Left forelimb (tissue), 1 donor: Measurements from ENCODE around the gene EED.
"Not testable (repeated sequence)": the region's sequence is repeated elsewhere in the genome, so short reads cannot be mapped to it uniquely, and the experiment has no call there.

Experiments used
- DNase-seq: peaks from one replicate; pipeline ENCODE4 v3.0.0-alpha.2; 2018; ENCODE audit warnings: low spot score

EED gene

DNA sequence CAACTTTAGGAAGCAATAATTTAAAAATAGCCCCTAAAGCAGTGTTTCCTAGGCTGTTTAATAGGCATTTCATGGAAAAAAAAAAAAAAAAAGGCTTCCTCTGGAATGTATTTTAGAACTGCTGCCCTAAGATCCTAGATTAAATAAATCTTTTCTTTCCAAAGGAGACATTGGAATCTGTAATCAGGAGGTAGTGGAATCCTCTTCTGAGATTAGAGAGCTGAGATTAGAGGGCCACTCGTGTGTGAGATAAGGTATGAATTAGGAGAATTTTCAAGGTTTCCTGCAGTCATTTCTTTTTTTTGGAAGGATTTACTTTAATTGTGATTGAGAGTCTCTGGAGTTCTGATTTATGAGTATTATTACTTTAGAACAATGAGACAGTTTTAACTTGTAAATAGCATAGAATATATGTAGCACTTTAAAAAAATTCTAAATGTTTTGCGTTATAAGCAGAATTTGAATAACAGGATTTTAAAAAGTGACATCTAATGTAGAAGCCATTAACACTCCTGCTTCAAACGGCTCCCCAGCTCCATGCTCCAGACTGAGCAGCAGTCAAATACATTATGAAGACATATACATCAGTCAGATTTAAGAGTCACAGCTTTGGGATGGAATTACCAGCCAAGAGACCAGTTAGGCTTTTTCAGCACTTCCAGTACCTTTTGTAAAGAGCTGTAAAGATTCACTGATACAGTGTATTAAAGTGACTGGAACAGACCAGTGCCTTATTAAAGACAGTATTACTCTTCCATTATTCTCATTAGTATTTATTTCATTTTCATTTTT is 5.0 kb downstream of the EED start:
- DNase-seq, result no peak

DNA sequence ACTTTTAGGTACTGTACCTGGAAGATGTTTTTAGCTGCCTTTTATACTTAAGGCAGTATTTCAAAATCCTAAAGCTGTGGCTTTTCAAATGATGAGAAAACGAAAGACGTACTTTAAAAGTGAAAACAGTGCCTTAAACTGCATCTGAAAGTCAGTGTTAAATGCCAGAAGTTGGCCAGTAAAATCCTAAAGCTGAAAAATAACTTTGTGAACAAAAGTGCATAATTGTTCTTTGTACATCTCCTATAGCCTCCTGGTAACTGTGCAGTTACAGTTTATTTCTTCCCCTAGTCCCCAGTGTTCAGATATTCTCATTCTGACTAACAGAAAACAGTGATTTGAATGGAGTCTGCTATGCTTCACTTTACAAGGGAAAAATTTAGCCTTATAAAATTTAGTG is 6.8 kb downstream of the EED start:
- no peak for DNase-seq

DNA sequence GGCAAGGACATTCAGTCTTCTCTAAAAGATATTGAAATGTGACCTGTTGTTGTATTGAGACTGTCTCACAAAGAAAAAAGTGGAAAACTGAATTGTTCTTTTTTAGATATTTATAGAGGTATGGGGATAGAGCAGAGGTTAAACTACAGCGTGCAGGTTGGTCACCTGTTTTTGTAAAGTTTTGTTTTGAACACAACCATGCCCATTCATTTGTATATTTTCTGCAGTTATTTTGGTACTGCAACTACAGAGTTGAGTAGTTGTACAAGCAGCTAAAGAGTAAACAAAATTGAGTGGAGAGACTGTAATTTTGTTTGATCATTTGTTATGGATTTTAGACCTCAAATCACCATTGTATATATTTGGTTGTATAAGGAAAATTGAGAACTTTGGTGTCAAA is 11.3 kb downstream of the EED start:
- DNase-seq, result no peak

DNA sequence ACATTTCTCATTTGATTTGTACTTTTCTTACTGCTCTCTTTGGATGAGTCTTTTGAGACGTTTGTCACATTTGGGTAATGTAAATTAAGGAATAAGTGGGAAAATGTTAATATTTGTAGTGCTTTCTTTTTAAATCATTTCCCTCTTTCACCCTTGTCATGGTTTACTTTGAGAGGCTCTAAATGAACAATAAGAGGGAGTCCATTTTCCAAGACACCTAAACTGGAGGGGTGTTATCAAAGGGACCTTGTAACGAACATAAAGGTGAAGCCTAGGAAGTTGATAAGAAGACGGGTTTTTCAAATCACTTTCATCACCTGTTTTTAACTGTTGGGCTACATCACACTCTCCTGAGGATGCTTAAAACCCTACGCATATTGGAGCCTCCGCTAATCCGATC is 12.1 kb downstream of the EED start:
- no peak for DNase-seq

DNA sequence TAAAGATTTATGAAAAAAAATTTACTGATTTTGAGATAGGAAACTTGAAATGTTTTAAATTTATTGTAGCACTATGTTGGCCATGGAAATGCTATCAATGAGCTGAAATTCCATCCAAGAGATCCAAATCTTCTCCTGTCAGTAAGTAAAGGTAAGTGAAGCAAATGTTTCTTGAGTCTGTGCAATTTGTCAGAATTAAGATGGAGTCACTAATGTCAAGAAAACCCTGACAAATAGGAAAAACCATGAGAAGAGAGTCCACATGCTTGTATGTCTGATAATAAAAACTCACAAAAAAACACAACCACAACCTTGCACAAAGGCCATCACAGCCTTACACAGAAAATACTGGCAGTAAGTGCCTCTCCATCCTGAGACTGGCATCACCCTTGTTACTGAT is 12.9 kb downstream of the EED start:
- DNase-seq, result no peak

DNA sequence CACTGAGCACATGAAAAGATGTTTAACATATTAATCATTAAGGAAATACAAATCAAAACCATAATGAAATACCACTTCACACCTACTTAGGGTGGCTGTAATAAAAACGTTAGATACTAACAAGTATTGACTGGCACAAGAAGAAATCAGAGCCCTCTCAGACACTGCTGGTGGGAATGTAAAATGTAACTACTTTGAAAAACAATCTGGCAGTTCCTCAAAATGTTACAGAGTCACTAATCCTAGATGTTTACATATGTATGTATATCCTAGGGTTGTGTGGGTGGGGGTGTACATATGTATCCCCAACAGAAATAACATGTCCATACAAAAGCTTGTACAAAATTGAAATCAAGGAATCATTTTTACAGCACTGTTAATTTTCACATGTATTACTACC is 15.2 kb downstream of the EED start:
- DNase-seq, result no peak

DNA sequence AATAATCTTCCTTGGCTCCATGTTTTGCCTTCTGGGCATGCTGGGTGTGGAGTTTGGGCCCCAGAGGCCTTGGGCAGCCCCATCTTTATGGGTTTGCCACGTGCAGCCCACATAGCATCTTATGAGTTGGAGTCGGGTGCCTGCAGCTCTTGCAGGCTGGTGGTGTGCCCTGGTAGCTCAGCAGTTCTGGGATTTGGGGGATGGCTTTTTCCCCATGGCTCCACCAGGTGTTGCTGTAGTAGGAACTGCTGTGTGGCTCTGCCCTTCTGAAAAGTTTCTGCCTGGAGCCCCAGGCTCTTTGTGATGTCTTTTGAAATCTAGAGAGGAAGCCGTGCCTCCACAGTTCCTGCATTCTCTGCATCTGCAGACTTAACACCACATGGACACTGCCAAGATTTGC is 16.8 kb downstream of the EED start:
- no peak for DNase-seq

DNA sequence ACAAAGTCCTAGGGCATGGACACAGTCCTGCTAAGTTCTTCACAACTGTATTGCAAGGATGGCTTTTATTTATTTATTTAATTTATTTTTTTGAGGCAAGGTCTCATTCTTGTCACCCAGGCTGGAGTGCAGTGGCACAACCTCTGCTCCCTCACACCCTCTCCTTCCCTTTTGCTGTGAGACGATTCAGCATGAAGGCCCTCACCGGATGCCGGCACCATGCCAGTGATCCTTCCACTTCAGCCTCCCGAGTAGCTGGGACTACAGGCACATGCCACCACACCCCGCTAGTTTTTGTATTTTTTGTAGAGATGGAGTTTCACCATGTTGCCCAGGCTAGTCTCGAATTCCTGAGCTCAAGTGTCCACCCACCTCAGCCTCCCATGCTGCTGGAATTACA is 17.8 kb downstream of the EED start:
- DNase-seq, result no peak

DNA sequence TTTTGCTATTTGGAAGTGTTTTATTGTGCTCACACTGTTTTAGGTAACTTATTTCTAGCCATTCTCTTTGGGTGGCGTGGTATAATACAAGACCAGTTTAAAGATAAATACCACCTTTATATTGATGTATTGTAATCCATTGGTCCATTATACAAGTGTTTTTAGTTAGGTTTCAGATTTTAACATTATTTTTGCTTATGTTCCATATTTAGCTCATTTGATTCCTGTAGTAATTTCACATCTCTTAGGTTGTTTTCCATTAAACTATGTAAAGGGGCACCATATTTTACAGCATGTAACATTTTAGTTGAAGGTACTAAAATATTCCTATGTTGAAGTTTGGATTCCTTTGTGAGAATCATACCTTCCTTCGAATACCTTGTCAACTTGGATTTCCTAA is 20.1 kb downstream of the EED start:
- no peak for DNase-seq

DNA sequence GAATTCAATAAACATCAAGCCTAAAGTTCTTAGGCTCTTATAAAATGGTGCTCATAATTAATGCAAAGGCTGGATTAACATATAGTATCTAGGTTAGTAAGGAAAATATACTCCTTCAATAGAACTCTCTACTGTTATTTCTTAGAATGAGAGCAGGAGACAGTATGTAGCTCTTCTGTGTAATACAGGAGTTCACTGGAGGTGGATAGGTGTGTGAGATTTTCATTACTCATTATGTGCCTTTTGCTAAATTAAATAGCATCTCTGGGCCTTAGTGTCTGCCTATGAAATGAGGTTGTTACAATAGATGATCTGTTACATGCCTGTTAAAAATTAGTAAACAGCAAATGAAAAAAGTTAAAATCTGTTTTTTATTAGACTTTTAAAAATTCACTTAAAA is 20.6 kb downstream of the EED start:
- no peak for DNase-seq

DNA sequence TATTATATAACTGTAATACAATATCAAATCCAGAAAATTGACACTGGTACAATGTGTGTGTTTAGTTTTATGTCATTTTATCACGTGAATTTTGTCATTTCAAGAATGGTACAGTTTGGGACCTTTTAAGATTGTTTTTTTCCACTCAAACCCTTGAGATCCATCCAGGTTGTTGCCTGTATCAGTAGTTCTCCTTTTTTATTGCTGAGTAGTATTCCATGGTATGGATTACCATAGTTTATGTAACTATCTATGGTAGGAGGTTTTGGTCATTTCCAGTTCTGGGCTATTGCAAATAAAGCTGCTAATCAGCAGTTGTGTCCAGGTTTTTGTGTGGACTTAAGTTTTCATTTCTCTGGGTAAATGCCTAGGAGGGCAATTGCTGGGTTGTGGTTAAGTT is 25.1 kb downstream of the EED start:
- DNase-seq, result no peak

DNA sequence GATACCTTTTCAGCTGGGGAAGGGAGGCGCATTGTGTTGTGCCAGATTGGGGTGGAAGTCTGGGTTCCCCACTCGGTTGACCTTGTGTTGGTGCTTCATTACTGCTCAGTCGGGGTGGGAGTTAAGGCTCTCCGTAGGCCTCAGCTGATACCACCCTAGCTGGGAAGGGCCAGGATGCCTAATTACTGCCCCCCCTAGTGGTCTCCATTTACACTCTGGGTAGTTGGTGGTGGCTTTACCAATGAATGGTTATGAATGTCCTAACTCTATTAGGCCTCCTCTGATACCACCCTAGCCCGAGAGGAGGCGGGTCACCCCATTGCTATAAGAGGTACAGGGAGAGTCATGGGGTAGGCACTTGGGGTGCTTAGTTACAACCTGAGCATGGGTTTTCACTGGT is 29.9 kb downstream of the EED start:
- DNase-seq, result no peak

DNA sequence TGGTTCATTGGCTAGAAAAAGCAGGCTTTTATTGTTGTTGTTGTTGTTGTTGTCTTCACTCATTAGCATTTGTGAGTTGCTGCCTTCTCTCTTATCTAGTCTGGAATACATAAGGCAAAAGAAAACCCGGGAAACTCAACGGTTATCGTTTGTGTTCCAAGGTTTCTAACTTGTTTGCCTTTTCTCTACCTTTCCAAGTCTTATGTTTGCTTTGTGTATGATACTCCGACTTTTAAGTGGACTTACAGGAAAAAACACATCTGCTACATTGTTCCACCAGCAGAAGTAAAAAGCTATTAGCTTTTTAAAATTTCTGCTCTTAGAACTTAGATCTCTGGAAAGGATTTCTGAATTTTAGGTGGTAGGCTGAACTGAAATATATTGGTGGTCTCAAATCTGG is 30.4 kb downstream of the EED start:
- DNase-seq, result no peak

DNA sequence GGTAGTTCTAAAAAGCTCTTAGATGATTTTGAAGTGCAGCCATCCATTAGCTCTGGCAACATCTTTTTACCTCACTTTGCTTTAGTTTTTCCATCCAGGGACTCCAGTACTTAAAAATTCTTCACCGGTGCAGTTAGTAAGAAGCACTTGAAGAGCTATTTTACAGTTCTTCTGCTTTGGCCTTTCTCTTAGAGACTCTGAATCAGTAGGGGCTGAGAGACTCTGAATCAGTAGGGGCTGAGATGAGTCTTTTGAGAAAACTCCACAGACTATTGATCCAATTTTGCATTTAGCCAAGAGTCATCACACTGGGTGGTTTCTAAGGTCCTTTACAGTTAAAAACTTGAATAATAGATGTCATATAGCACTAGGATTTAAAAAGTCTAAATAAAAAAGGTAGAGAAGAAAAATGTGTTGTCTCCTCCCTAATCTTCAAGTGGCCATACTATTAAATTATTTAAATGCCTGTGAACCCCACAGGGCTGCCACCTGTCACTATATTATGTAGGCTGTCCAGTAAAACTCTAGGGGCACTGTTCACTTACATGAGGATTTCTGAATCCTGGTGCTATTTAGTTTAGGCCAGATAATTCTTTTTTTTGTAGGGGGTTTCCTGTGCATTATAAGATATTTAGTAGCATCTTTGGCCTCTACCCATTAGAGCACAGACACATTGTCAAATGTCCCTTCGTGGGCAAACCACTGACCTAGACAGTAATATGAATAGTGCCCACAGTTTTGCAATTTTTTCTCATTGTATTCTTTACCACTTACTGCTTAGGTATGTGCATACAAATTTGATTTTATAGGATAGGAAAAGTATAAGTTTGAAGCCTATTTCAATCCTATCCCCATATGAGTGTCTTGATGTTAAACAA is 31.2 kb downstream of the EED start:
- no peak for DNase-seq

DNA sequence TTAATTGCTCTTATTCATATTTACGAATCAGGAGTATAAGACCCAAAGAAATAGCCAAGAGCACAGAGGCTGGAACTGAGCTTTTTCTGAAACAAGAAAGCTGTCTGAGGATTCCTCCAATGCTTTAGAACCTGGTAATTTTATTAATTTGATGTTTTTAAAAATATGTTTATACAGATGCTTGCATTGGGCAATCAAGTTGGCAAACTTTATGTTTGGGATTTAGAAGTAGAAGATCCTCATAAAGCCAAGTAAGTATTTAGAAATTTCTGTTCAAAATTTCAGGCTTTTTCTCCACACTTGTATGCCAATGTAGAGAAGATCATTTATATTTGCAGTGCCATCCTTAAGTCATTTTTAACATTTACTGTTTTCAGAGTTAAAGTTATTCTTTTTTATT is 33.2 kb downstream of the EED start:
- DNase-seq, result no peak

DNA sequence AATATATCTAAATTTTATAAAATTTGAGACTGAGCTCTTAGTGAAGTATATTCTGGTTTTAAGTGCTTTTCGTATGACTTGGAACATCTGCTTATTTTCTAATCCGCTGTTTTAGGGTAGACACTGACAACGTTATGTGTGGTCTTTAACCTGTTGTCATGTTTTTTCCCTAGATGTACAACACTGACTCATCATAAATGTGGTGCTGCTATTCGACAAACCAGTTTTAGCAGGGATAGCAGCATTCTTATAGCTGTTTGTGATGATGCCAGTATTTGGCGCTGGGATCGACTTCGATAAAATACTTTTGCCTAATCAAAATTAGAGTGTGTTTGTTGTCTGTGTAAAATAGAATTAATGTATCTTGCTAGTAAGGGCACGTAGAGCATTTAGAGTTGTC is 33.7 kb downstream of the EED start:
- DNase-seq, result no peak

DNA sequence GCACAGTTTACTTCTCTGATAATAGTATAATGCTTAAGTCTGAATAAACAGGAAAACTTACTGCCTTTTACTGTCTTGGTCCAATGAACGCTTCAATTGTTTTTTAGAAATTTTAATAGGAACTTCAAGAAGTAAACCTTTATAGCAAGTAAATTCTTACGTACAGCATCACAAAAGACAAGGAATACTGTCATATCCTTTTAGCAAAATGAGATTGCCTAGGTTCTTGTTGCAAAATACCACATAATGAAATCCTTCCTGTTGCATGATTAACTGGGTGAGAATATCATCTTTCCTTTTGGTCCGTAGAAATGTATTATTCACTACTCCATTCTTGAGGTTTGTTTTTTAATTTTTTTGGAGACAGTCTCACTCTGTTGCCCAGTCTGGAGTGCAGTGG is 35.2 kb downstream of the EED start:
- no peak for DNase-seq

DNA sequence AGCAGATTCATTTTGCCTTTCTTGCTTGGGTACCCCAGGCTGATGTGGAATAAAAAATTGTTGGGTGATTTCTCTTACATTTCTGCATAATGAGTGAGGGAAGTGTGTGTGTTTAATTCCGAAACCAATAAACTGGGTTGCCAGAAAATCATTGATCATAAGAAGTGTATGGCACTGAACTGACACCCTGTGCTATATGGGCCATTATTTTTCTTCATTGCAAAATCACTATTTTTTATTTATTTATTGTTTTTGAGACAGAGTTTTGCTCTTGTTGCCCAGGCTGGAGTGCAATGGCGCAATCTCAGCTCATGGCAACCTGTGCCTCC is 42.9 kb downstream of the EED start:
- no peak for DNase-seq

DNA sequence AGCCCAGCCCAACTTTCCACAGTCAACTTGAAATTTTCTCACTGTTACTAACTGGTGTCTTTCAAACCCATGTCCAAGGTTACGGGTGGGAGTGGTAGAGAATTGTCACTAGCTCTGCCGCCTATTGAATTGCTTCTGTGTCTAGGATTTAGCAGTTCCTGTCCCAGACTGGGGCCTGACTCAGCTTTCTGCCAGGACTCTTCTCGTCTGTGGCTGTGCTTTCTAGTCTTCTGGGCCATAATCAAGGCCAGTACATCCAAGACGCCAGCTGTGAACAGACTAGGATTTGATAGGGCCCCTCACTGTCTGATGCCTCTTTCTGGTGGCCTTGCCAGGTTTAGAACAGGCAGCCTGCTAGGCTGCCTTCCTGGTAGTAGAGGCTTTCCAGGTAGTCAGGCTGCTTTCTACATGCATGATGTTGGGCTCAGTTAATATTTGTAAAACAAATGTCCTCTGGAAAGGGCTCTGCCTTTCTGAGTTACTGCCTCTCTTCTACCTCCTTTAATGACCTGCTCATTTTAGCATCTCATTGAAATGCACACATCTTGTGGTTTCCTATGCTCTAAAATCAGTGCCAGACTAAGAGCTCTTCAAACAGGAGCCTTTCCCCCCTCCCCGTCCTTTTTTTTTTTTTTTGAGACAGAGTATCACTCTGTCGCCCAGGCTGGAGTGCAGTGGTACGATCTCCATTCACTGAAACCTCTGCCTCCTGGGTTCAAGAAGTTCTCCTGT is 44.4 kb downstream of the EED start:
- DNase-seq, result no peak

DNA sequence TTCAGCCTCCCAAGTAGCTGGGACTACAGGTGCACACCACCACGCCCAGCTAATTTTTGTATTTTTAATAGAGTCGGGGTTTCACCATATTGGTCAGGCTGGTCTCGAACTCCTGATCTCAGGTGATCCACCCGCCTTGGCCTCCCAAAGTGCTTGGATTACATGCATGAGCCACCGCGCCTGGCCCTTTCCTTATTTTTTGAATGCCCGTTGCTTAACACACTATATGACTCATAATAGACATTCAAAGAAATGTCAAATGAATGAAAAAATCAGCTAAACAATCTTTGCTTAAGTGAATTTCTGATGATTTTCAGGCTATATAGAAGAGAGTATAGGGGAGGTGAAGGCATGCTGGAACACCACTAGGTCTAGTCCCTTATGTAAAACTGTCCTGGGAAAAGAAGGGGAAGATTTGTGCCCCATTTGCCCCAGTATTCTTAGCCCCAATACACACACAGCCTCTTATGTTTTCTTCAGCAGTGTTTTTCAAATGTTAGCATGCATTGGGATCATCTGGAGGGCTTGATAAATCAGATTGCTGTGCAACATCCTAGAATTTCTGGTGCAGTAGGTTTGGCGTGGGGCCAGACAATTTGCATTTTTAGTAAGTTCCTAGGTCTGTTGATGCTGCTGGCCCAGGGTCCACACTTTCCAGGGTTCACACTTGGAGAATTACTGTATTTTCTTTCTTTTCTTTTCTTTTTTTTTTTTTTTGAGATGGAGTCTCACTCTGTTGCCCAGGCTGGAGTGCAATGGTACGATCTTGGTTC is 45.1 kb downstream of the EED start:
- DNase-seq, result not testable (repeated sequence)

DNA sequence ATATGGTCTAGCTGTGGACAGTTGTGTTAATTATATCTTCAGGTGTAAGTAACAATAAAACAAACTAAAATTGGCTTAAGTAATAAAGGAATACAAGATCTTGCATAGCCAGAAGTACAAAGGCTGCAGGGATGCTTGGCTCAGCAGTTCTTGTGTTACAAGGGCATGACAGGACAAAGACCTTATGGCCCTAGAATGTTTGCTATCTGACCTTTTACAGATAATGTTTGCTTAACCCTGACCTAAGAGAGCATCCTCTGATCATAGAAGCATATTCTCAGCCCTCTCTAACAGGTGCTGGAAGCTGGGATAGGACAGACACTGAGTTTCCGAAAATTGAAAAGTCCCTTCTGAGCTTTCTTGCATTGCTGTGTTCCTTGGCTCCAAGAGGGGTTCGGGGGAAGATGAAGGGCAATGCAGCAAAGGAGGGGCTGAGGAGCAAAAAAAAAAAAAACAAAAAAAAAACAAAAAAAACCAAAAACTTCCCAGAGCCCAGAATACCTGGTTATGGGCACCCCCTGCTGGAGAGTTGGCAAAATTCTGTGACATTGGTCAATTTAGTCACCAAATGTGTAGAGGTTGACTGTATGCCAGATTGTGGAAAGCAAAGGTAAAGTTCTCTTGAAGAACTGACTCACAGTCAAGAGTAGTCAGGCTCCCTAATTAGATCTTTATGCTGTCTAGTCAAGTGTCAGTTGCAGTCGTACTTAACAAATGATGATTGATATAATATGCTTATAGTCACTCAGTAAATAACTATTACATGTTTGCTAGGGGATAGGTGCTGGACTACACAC is 47.1 kb downstream of the EED start:
- DNase-seq, result no peak
